GM18867 (cell line): ENCODE data around the gene PRLR.
"Not testable (repeated sequence)": the region's sequence is repeated elsewhere in the genome, so short reads cannot be mapped to it uniquely, and the experiment has no call there.

ENCODE experiments used
- ATAC-seq: cut with Tn5 transposase; IDR thresholded peaks from one replicate; pipeline ENCODE4 v1.9.1; 2021; ENCODE audit warnings: mild to moderate bottlenecking, moderate library complexity; ENCODE audit not compliant: unreplicated experiment

PRLR gene

DNA sequence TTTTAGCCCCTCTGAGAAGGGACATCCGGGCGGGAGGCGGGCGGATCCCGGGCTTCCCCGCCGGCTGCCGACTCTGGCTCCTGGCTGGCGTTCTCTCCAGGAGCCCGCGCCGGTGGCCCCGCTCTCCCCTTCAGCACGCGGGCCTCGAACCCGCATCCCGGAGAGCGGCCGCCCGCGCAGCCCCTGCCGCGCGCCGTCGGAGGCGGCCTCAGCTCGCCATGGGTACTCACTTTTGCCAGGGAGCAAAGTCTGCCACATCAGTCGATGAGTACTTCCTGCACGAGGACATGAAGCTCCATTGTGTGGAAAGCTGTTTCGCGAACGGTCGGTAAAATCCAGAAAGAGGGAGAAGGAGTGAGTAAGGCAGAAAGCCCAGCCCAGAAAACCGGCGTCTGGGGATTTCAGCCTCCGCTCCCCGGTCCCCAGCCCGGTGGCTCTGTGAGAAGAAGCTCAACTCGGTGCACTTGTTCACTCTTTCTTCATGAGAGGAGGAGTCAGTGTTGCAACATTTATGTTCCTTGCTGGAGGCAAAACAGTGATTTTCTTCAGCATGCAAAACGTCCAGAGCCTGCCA lies at the start of gene PRLR:
Gene PRLR, minus strand, starts transcription at position 450 of the 574 bp plus-strand sequence. CDS start 140,867 bp downstream, outside the sequence.
- ATAC-seq = no peak

DNA sequence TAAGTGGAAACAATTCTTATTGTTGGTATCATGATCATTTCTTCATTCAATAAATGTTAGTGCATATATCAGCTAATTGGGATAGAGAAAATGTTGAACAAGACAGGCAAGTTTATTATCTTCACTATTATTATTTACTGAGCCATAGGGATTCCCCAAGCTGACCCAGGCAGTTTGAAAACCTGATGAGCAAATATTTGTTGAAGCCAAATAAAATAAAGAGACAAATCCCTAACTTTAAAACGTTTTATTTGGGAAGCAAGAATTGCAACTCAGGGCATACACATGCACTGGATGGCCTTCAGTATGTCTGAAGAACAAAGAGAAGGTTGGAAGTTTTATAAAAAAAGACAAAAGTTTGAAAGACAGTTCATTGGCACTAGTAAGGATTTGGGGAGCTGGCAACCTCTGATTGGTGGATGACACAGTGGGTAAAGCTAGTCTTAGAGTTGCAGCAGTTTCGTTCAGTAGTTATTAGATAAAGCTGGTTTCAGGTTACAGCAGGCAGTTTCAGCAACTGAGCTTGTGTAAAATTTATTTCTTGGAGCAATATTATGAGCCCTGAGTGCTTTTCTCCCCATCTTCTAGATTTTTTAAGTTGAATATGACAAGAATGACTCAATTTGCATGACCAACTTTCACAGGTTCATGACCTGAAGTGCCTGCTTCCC lies 44.7 kb upstream of the PRLR start:
- no peak for ATAC-seq

DNA sequence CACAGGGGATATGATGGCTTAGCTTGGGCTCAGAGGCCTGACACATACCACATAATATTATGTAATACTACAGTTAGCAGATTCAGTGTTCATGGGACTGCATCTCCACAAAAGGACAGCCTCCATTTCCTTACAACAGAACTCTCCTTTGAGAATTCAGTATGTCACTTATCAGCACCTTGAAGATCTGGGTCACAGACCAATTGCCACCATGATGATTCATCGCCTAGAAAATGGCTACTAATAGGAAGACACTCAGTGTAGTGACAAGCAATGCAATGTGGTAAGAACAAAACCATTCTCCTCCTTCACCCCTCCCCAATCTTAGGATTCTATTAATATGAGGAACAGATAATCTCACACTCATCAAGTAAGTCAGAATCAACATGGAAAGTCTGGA lies 38.7 kb upstream of the PRLR start:
- no peak for ATAC-seq

DNA sequence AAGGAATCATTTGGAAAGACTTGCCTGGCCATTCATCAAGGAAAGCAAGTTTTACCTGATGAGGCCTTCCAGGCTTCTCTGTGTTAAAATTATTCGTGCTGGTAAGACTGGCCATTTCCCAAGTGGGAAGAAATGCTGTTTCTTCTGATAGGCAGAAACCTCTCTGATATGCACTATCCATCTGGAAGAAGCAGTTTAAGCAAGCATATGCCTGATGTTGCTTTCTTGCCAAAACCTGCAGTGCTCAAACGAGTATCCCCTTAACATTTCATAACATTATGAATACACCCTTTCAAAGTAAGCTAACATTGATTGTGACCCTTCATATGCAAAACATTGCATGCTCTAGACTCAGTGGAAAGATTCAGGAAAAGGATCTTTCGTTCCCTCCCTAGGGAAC lies 36.0 kb upstream of the PRLR start:
- no peak for ATAC-seq

DNA sequence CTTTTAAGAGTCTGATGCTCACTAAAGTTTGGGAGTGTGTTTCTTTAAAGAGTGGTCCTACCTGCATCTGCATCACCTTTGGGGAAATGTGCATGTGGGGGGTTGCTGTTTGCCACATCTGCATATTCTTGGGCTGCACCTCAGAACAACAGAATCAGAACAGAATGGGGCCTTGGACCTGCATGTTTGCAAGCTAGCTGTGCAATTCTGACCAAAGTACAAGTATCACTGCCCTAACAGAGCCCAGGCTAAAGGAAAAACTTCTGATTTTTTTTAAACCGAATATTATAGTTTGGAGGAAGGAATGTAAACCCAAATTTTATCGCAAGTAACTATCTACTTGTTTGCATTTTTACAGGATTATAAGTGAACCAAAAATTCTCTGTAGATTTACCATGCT lies 34.2 kb upstream of the PRLR start:
- no peak for ATAC-seq

DNA sequence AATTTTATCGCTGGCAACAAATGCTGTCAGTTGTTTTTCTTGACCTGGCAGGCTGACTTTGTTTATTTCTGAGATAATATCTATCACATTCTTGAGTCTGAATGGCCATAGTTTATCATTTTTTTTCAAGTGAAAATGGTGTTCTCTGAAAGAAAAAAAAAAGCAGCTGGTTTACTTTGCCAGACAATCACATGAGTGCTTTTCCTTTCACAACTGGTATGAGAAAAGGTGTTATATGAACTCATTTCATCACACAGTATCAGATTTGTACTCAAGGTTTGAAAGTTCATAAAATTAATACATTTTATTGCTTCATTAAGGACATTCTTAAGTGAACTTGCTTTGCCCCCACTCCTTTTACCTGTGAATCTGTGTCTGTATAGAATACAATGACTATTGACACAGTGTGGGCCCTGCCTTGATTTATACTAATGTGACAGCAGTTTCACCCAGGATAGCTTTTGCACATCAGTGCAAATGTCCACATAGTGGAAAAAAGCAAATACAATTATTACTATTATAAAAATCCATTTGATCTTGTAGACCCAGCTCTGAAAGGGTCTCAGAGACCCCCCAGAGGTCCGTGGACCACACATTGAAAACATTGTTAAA lies 33.1 kb upstream of the PRLR start:
- no peak for ATAC-seq

DNA sequence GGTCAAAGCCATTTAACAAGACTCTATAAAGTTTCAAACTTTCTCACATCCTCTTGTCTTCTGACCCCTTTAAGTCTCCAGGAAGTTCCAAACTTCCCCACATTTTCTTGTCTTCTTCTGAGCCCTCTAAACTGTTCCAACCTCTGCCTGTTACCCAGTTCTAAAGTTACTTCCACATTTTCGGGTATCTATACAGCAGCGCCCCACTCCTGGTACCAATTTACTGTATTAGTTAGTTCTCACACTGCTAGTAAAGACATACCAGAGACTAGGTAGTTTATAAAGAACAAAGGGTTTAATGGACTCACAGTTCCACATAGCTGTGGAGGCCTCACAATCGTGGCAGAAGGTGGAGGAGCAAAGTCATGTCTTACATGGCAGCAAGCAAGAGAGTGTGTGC lies 23.3 kb upstream of the PRLR start:
- ATAC-seq = no peak

DNA sequence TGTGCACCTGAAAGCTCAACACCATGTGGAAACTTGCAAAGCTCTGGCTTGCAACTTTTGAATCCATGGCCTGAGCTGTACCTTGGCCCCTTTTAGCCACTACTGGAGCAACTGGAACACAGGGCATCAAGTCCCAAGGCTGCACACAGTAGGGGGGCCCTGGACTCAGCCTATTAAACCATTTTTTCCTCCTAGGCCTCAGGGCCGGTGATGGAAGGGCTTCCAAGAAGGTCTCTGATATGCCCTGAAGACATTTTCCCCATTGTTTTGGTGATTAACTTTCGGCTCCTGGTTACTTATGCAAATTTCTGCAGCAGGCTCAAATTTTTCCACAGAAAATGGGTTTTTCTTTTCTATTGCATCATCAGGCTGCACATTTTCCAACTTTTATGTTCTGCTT lies 22.7 kb upstream of the PRLR start:
- ATAC-seq = no peak

DNA sequence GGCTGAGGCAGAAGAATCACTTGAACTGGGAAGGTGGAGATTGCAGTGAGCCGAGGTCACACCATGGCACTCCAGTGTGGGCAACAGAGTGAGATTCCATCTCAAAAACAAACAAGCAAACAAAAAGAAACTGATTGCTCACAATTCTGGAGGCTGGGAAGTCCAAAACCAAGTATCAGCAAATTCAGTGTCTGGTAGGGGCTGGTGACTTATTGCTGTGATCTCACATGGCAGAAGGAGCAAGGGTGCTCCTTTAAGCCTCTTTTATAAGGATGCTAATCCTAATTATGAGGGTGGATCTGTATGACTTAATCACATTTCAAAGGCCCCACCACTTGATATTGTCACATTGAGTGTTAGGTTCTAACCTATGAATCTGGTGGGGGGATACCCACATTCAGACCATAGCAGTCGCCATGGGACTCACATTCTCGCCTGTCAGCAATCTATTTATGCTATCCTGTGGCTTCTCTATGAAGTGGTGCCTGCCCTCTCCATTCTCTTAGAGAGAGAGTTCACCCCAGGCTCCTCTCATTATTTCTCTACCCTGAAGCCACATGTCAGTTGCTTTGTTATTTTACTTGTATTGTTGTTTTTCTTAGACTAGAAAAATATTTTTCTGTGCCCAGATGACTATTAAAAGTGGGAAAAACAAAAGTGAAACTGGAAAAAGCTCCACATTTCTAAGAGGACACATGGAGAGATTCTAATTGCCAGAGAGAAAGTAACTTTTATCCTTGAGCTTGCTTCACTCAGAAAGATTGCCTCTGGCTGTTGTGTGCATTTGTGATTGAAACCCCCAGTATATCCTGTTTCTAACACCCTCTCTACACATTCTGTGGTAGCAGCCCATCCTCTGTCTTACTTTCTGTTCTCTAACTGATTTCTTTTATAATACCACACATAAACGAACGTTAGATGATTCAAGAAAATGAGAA lies 18.8 kb upstream of the PRLR start:
- peak; percentile 41 for ATAC-seq

DNA sequence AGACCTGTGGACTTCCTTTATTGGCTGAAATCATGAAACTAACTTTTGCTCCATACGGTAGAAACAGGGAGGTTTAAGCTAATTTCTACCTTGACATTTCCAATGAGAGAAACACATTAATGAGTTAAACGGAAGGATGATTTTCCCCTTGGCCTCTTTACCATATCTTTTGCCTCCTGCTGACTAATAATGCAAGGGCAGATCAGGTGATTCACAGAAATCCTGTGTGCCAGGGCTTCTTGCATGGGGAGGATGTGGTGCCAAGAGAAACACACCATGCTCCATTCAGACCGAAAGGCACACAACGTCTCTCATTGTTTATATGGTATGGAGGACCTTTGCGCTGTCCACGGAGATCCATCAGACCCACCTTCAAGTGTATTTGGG lies 17.4 kb upstream of the PRLR start:
- ATAC-seq = peak; percentile 4

DNA sequence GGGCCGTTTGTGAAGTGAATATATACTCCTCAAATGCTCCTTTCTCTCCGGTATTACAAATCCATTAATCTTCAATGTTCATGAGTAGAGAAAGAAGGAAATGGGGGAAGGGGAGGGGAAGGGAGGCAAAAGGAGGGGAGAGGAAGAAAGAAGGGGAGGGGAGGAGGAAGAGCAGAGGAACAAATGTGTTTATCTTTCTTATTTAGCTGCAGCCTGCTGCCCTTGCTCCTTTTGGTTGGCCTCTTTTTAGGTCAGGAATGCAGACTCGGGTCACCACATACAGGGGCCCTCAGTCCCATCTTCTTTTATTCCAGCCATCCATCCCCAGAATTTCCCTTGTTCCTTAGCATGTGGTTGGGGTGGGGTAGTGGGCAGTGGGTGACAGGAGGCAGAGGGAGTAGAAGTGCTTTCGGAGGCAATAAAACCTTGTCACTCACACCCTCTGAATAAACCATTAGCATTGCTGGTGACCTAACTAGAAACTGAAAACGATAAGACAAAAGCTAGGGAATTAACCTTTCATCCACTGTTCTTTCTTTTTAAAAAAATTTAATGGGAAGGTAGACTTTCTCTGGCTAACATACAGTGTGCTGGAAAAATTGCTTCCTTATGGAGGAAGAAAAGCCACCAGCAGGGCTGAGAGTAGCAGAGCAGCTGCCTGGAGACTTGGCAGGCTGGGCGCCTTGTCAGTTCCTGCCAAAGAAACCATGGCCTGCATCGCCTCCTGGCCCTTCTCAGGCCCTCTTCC lies 16.8 kb upstream of the PRLR start:
- ATAC-seq = peak; percentile 42

DNA sequence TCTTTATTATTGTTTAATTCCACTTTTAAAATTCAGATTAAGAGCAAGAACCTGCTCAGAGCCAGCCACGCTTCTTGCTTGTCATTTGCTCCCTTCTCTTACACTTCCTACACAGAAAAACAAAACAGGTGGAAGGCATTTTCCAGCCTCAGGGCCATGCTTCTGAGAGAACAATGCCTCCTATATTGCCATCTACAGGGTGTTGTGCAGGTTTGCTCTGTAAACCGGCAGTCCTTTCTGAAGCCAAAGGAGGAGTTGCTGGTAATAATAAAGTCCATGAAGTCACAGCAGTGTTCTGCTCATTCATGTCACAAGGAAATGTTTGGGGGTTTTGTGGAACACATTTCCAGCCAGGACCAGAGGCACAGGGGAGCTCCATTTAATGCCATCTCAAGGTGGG lies 16.1 kb upstream of the PRLR start:
- no peak for ATAC-seq

DNA sequence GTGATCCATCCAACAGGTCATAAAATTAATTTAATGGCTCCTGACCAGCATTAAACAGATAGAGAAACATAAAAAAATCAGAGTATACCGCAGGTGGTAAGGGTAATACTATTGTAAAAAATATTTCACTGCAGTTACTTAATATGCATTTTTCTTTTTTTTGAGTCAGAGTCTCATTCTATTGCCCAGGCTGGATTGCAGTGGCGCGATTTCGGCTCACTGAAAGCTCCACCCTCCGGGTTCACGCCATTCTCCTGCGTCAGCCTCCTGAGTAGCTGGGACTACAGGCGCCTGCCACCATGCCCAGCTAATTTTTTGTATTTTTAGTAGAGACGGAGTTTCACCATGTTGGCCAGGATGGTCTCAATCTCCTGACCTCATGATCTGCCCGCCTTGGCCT lies 15.1 kb upstream of the PRLR start:
- ATAC-seq = not testable (repeated sequence)

DNA sequence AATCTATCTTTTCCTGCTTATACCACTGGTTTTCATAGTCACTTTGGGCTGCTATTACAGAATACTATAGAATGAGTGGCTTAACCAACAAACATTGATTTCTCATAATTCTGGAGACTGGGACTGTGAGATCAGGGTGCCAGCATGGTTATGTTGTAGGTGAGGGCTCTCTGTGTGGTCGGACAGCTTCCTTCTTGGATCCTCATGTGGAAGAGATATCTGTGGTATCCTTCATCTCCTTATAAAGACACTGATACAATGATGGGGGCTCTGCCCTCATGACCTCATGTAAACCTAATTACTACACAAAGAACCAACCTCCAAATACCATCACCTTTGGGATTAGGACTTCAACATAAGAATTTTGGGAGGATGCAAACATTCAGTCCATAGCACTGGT lies 13.9 kb upstream of the PRLR start:
- ATAC-seq = no peak

DNA sequence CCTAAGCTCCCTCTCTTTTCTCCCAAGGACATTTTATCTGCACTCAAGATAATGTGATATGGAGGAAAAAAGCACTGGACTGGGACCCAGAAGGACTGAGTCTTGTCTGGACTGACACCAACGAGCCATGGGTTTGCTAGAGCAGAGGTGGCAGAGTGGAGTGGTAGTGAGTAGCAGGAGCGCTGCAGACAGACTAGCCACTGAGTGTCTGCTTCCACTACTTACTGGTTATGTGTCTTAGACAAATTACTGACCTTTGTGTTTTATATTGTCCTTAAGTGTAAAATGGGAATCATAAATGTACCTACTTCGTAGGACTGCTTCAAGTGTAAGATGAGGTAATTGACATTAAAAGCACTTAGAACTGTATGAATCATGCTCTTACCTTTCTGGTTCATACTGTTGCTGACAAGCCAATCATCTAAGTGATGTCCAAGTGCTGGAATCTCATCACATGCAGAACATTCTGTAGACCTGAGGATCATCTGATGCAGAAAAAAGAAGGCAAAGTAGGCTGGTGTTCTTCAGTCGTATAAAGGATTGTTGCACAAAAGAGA lies 12.5 kb upstream of the PRLR start:
- no peak for ATAC-seq

DNA sequence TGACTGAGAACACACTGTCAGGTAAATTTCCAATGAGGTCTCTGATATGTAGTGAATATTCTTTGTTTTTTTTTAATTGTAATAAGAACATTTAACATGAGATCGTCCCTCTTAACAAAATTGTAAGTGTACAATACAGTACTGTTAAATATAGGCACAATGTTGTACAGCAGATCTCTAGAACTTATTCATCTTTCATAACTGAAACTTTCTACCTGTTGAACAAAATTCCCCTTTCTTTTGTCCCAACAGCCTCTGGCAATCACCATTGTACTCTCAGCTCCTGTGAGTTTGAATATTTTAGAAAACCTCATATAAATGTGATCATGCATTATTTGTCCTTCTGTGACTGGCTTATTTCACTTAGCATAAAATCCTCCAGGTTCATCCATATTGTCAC lies 10.6 kb upstream of the PRLR start:
- ATAC-seq = no peak

DNA sequence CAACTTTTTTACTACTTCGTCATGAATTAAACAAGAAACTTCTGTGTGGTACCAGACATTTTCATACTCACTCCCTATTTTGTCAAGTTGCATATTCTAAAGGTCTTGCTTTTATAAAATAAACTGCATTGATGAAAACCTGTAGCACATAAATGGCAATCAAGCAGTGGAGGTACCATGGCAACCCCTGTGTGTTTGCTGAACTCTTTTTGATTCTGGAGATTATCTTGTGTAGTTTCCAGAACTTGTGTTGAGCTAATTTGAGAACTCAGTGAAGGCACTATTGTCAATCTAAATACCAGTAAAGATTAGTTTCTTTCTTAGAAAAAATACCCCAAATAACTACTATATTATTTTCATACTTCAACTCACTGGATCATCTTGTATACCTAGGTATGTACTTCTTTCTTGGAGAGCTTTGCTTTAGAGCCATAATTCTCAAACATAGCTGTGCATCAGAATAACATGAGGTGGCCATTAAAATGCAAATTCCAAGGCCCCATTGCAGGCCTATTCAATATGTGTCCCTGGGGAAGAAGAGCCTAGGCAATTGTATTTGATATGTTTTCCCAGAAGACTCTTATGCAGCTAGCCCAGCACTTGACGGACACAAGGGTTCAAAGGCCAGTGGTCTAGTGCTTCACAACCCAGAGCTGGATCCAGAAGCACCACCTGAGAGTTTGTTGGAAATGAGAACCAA lies 9.8 kb upstream of the PRLR start:
- ATAC-seq = no peak

DNA sequence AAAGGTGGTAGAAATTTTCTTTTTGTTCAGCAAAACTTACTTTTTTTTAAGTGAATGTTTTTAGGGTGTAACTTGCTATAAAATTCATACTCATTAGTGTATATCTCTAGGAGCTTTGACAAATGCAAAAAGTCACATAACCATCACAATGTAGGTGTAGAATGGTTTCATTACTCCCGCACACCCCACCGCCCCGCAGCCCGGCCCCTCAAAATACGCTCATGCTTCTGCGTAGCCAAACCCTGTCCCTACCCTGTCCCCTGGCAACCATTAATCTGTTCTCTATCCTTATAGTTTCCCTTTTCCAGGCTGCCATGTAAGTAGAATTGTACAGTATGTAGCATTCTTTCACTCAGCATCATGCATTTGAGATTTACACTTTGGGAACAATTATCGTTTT lies 9.2 kb upstream of the PRLR start:
- ATAC-seq = no peak

DNA sequence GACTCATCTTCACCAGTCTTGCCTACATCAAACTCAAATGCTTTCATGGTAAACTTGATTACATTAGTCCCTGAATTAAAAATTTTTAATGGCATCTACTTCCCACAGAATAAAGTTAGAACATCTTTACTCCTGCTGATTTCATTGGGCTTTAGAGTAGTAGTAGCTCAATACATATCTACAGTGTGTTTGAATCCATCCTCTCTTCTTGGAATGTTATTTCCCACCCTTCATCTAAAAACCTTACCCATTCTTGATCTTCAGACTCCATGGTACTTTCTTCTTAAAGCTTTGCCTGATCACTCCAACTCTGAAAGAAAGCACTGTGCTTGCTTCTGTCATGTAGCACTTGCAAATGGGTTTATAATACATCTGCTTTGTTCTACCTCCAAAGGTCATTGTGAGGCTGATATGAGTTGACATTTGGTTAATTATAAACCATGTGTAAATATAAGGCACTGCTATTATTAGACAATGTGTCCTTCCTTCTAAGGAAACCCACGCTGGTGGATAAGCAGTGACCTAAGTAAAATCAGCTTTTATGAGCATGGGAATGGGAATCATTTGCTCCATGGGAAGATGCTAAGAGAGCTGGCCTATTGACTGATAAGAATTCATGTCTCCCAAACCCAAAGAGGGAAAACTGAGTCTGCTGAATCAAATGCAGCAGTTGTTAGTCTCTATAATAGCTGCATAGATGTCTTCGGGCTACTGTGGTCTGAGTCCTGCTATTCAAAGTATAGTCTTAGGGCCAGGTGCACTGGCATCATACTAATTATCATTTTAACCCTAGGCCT lies 7.5 kb upstream of the PRLR start:
- peak; percentile 63 for ATAC-seq
